KOPT-K1 (cell line): ENCODE data around the gene SPDYC.

Experiments used
- H3K27ac ChIP-seq: fragments of 200-600 bp; sonication (generic); 2 replicates; pipeline ENCODE4 v1.5.1; 2016; ENCODE audit warnings: antibody characterized with exemption, mild to moderate bottlenecking, low read depth, low read length; ENCODE audit not compliant: poor library complexity, severe bottlenecking
- H3K36me3 ChIP-seq: fragments of 200-600 bp; sonication (generic); 2 replicates; pipeline ENCODE4 v1.5.1; 2017; ENCODE audit warnings: antibody characterized with exemption, mild to moderate bottlenecking, low read length, moderate library complexity; ENCODE audit not compliant: insufficient read depth
- H3K9me3 ChIP-seq: fragments of 200-600 bp; sonication (generic); 2 replicates; pipeline ENCODE4 v1.5.1; 2017; ENCODE audit warnings: antibody characterized with exemption, low read length, mild to moderate bottlenecking; ENCODE audit not compliant: insufficient read depth, poor library complexity, severe bottlenecking

Gene SPDYC

GRCh38 chr11:65214212-65214845 is 44.3 kb downstream of the SPDYC start:
- Histone ChIP-seq H3K27ac (no peak overlapping the region), H3K36me3 (peaks cover 25% of the 10 kb centered on the region; the same call in 1 of the 2 replicates), H3K9me3 (no peaks in the 10 kb centered on the region)

- H3K27ac ChIP-seq = no peak overlapping the region
- no peaks in the 10 kb centered on the region for H3K9me3 ChIP-seq
- H3K36me3 ChIP-seq = peaks cover 12% of the 10 kb centered on the region; the same call in 1 of the 2 replicates
Observed at GRCh38 chr11:65215441-65216076, 45.5 kb downstream of the SPDYC start.

- Histone ChIP-seq H3K9me3 (no peaks in the 10 kb centered on the region), H3K27ac (no peak overlapping the region), H3K36me3 (peaks cover 4% of the 10 kb centered on the region; the same call in 1 of the 2 replicates)
Observed at GRCh38 chr11:65216830-65217229, 46.8 kb downstream of the SPDYC start.

GRCh38 chr11:65217441-65218423 is 47.7 kb downstream of the SPDYC start:
- Histone ChIP-seq H3K9me3 (no peaks in the 10 kb centered on the region), H3K36me3 (no peaks in the 10 kb centered on the region), H3K27ac (no peak overlapping the region)

GRCh38 chr11:65218446-65218845 is 48.4 kb downstream of the SPDYC start:
- Histone ChIP-seq H3K27ac (no peak overlapping the region), H3K36me3 (no peaks in the 10 kb centered on the region)

GRCh38 chr11:65219930-65220213 is 49.8 kb downstream of the SPDYC start:
- no peak overlapping the region for H3K27ac ChIP-seq
- no peaks in the 10 kb centered on the region for H3K9me3 ChIP-seq
- no peaks in the 10 kb centered on the region for H3K36me3 ChIP-seq

More at GRCh38 chr11:65218446-65218845, 48.4 kb downstream of the SPDYC start:
- no peaks in the 10 kb centered on the region for H3K9me3 ChIP-seq

GRCh38 chr11:65221026-65221425 is 51.0 kb downstream of the SPDYC start:
- no peak overlapping the region for H3K27ac ChIP-seq
- no peaks in the 10 kb centered on the region for H3K9me3 ChIP-seq
- H3K36me3 ChIP-seq = no peaks in the 10 kb centered on the region
